ENCODE data around the gene GDPD5.
"Not testable (repeated sequence)": the region's sequence is repeated elsewhere in the genome, so short reads cannot be mapped to it uniquely, and the experiment has no call there.

Gene GDPD5

GRCh38 chr11:75422248-75423231 lies 103.2 kb downstream of the GDPD5 start:
- Histone ChIP-seq H3K36me3 (ENCODE audit: control insufficient read depth in 2 of 2, insufficient read depth in 2 of 2, low read length in 2 of 2) (peaks cover 9% of the 10 kb centered on the region in 2 donors), H3K4me1 (ENCODE audit: control insufficient read depth, insufficient read depth, low read length) (peaks cover 6% of the 10 kb centered on the region), H3K9me3 (ENCODE audit: control insufficient read depth in 2 of 2, low read length in 2 of 2) (no peaks in the 10 kb centered on the region), H3K27ac (ENCODE audit: low read length) (no peak overlapping the region), H3K27me3 (ENCODE audit: control insufficient read depth in 1 of 2, insufficient read depth in 2 of 2, low read length in 2 of 2) (no peaks in the 10 kb centered on the region), H3K4me3 (ENCODE audit: low read length in 2 of 2) (no peak overlapping the region), H3K9ac (ENCODE audit: low read length in 2 of 2) (no peak overlapping the region)

DNA sequence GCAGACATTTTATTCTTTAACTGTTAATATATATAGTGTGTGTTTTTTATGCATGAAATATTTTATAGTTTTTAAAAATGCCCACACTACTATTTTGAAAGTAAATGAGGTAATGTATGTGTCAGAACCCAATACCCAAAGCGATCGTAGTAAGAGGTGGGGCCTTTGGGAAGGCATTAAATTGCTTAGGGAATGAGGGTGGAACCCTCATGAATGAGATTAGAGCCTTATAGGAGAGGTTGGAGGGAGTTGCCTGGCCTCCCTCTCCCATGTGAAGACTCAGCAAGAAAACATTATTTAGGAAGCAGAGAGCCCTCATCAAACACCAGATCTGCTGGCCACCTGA lies 103.9 kb downstream of the GDPD5 start:
- Histone ChIP-seq H3K27me3 (ENCODE audit: control insufficient read depth in 1 of 2, insufficient read depth in 2 of 2, low read length in 2 of 2) (no peaks in the 10 kb centered on the region), H3K4me3 (ENCODE audit: low read length in 2 of 2) (no peak overlapping the region), H3K4me1 (ENCODE audit: control insufficient read depth, insufficient read depth, low read length) (peaks cover 7% of the 10 kb centered on the region), H3K36me3 (ENCODE audit: control insufficient read depth in 2 of 2, insufficient read depth in 2 of 2, low read length in 2 of 2) (peaks cover 9 to 11% of the 10 kb centered on the region in 2 donors), H3K9me3 (ENCODE audit: control insufficient read depth in 2 of 2, low read length in 2 of 2) (no peaks in the 10 kb centered on the region), H3K27ac (ENCODE audit: low read length) (no peak overlapping the region), H3K9ac (ENCODE audit: low read length in 2 of 2) (no peak overlapping the region)

DNA sequence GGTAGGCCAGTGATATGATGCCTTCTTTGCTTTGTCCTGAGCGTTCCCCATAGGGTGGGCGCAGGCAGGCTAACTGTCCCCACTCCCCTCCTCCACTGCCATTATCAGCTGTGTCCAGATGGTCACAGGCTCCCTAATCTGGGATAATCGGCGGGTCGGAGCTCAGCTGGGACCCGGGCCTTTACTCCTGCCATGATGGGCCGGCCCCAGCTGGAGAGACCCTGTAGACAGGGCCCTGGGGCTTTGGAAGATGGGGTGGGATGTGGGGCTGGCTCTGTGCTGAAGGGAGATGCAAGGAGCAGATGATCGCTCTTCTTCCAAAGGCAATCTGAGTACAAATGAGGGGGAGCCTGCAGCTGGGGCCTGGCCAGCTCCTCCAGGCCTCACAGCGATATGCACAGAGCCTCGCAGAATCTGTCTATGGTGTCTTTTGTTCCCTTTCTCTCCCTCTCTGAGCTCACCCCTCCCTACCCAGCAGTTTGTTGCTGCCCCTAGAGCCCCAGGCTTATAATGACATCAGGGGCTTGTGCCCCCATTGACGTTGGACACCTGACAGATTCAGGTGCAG lies 104.6 kb downstream of the GDPD5 start:
- Histone ChIP-seq H3K9me3 (ENCODE audit: control insufficient read depth in 2 of 2, low read length in 2 of 2) (no peaks in the 10 kb centered on the region), H3K9ac (ENCODE audit: low read length in 2 of 2) (no peak overlapping the region), H3K27me3 (ENCODE audit: control insufficient read depth in 1 of 2, insufficient read depth in 2 of 2, low read length in 2 of 2) (no peaks in the 10 kb centered on the region), H3K4me3 (ENCODE audit: low read length in 2 of 2) (no peak overlapping the region), H3K4me1 (ENCODE audit: control insufficient read depth, insufficient read depth, low read length) (peaks cover 7% of the 10 kb centered on the region), H3K36me3 (ENCODE audit: control insufficient read depth in 2 of 2, insufficient read depth in 2 of 2, low read length in 2 of 2) (peaks cover 9 to 11% of the 10 kb centered on the region in 2 donors), H3K27ac (ENCODE audit: low read length) (no peak overlapping the region)

DNA sequence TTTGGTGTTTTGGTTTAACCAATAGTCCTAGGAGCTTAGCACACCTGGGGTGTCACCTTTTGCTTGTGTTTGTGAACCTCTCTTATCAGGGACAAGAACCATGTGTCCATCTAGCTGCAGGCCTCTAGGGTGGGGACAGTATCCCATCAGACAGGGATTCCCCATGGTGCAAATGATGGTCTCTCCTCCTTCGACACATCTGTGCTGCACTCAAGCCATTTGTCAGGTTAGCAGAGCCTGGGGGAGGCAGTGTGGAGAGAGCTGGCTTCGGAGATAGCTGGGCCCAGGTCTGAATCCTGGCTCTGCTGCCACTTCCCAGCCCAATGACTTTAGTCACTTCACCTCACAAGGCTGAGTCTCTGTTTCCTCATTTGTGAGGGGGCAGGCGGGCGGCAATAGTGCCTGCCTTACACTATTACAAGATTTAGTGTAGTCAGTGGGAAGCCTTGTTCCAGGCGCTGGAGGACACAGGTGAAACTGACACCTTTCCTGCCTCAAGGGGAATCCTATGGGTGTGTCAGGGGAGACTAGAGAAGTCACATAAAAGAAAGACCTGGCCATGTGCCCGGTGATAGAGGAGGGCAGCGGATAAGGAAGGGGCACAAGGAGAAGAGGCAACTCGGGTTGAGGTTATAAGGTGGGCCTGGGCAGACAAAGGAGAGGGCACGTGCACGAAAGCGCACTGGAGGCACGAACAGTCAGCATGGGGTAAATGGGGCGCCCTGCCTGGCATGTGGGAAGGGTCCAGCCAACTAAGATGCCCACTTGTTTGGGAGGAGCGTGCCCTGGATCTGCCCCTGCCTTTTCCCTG lies 105.3 kb downstream of the GDPD5 start:
- Histone ChIP-seq H3K9me3 (ENCODE audit: control insufficient read depth in 2 of 2, low read length in 2 of 2) (no peaks in the 10 kb centered on the region), H3K36me3 (ENCODE audit: control insufficient read depth in 2 of 2, insufficient read depth in 2 of 2, low read length in 2 of 2) (peaks cover 9 to 11% of the 10 kb centered on the region in 2 donors), H3K4me3 (ENCODE audit: low read length in 2 of 2) (no peak overlapping the region), H3K27me3 (ENCODE audit: control insufficient read depth in 1 of 2, insufficient read depth in 2 of 2, low read length in 2 of 2) (no peaks in the 10 kb centered on the region), H3K9ac (ENCODE audit: low read length in 2 of 2) (no peak overlapping the region), H3K27ac (ENCODE audit: low read length) (no peak overlapping the region), H3K4me1 (ENCODE audit: control insufficient read depth, insufficient read depth, low read length) (peaks cover 7% of the 10 kb centered on the region)

GRCh38 chr11:75413864-75414263 lies 111.9 kb downstream of the GDPD5 start:
- Histone ChIP-seq H3K36me3 (ENCODE audit: control insufficient read depth in 2 of 2, insufficient read depth in 2 of 2, low read length in 2 of 2) (peaks cover 22 to 24% of the 10 kb centered on the region in 2 donors), H3K27me3 (ENCODE audit: control insufficient read depth in 1 of 2, insufficient read depth in 2 of 2, low read length in 2 of 2) (no peaks in the 10 kb centered on the region), H3K27ac (ENCODE audit: low read length) (no peak overlapping the region)

DNA sequence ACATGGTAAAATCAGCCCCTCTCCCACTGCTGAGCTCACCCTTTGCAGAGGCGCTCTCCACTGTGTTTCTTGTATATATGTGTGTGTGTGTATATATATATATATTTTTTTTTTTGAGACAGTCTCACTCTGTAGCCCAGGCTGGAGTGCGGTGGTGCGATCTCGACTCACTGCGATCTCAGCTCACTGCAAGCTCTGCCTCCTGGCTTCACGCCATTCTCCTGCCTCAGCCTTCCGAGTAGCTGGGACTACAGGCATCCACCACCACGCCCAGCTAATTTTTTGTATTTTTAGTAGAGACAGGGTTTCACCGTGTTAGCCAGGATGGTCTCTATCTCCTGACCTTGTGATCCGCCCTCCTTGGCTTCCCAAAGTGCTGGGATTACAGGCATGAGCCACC lies 112.6 kb downstream of the GDPD5 start:
- not testable (repeated sequence) for H3K9me3 ChIP-seq (ENCODE audit: control insufficient read depth in 2 of 2, low read length in 2 of 2); H3K9ac ChIP-seq (ENCODE audit: low read length in 2 of 2); H3K27ac ChIP-seq (ENCODE audit: low read length); H3K4me3 ChIP-seq (ENCODE audit: low read length in 2 of 2); H3K4me1 ChIP-seq (ENCODE audit: control insufficient read depth, insufficient read depth, low read length); H3K27me3 ChIP-seq (ENCODE audit: control insufficient read depth in 1 of 2, insufficient read depth in 2 of 2, low read length in 2 of 2)
- H3K36me3 ChIP-seq (ENCODE audit: control insufficient read depth in 2 of 2, insufficient read depth in 2 of 2, low read length in 2 of 2), result peaks cover 22 to 24% of the 10 kb centered on the region in 2 donors

More at GRCh38 chr11:75413864-75414263, 111.9 kb downstream of the GDPD5 start:
- Histone ChIP-seq H3K4me1 (ENCODE audit: control insufficient read depth, insufficient read depth, low read length) (peaks cover 7% of the 10 kb centered on the region), H3K9me3 (ENCODE audit: control insufficient read depth in 2 of 2, low read length in 2 of 2) (no peaks in the 10 kb centered on the region), H3K4me3 (ENCODE audit: low read length in 2 of 2) (no peak overlapping the region), H3K9ac (ENCODE audit: low read length in 2 of 2) (no peak overlapping the region)

DNA sequence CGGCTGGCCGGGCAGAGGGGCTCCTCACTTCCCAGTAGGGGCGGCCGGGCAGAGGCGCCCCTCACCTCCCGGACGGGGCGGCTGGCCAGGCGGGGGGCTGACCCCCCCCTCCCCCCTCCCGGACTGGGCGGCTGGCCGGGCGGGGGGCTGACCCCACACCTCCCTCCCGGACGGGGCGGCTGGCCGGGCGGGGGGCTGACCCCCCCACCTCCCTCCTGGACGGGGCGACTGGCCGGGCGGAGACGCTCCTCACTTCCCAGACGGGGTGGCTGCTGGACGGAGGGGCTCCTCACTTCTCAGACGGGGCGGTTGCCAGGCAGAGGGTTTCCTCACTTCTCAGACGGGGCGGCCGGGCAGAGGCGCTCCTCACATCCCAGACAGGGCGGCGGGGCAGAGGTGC lies 115.8 kb downstream of the GDPD5 start:
- not testable (repeated sequence) for H3K4me1 ChIP-seq (ENCODE audit: control insufficient read depth, insufficient read depth, low read length); H3K27ac ChIP-seq (ENCODE audit: low read length); H3K9ac ChIP-seq (ENCODE audit: low read length in 2 of 2); H3K9me3 ChIP-seq (ENCODE audit: control insufficient read depth in 2 of 2, low read length in 2 of 2); H3K4me3 ChIP-seq (ENCODE audit: low read length in 2 of 2); H3K27me3 ChIP-seq (ENCODE audit: control insufficient read depth in 1 of 2, insufficient read depth in 2 of 2, low read length in 2 of 2)
- peaks cover 28 to 34% of the 10 kb centered on the region in 2 donors for H3K36me3 ChIP-seq (ENCODE audit: control insufficient read depth in 2 of 2, insufficient read depth in 2 of 2, low read length in 2 of 2)

DNA sequence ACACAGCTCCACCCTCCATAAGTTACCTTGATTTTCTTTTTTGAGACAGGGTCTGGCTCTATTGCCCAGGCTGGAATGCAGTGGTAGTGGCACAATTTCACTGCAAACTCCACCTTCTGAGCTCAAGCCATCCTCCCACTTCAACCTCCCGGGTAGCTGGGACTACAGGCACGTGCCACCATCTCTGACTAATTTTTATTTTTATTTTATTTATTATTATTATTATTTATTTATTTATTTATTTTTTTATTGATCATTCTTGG lies 116.9 kb downstream of the GDPD5 start:
- Histone ChIP-seq H3K9ac (ENCODE audit: low read length in 2 of 2) (no peak overlapping the region), H3K4me3 (ENCODE audit: low read length in 2 of 2) (no peak overlapping the region), H3K9me3 (ENCODE audit: control insufficient read depth in 2 of 2, low read length in 2 of 2) (no peaks in the 10 kb centered on the region), H3K27me3 (ENCODE audit: control insufficient read depth in 1 of 2, insufficient read depth in 2 of 2, low read length in 2 of 2) (no peaks in the 10 kb centered on the region), H3K4me1 (ENCODE audit: control insufficient read depth, insufficient read depth, low read length) (no peaks in the 10 kb centered on the region), H3K27ac (ENCODE audit: low read length) (no peak overlapping the region), H3K36me3 (ENCODE audit: control insufficient read depth in 2 of 2, insufficient read depth in 2 of 2, low read length in 2 of 2) (peaks cover 36 to 40% of the 10 kb centered on the region in 2 donors)

- H3K27ac ChIP-seq (ENCODE audit: low read length), result no peak overlapping the region
- peaks cover 3% of the 10 kb centered on the region for H3K4me1 ChIP-seq (ENCODE audit: control insufficient read depth, insufficient read depth, low read length)
- no peak overlapping the region for H3K9ac ChIP-seq (ENCODE audit: low read length in 2 of 2)
- H3K36me3 ChIP-seq (ENCODE audit: control insufficient read depth in 2 of 2, insufficient read depth in 2 of 2, low read length in 2 of 2), result peaks cover 43 to 49% of the 10 kb centered on the region in 2 donors
- no peaks in the 10 kb centered on the region for H3K27me3 ChIP-seq (ENCODE audit: control insufficient read depth in 1 of 2, insufficient read depth in 2 of 2, low read length in 2 of 2)
- no peaks in the 10 kb centered on the region for H3K9me3 ChIP-seq (ENCODE audit: control insufficient read depth in 2 of 2, low read length in 2 of 2)
- H3K4me3 ChIP-seq (ENCODE audit: low read length in 2 of 2), result no peak overlapping the region
Measured at GRCh38 chr11:75406338-75406777, 119.4 kb downstream of the GDPD5 start.

GRCh38 chr11:75403983-75404658 lies 121.6 kb downstream of the GDPD5 start:
- Histone ChIP-seq H3K4me3 (ENCODE audit: low read length in 2 of 2) (no peak overlapping the region), H3K4me1 (ENCODE audit: control insufficient read depth, insufficient read depth, low read length) (peaks cover 9% of the 10 kb centered on the region), H3K36me3 (ENCODE audit: control insufficient read depth in 2 of 2, insufficient read depth in 2 of 2, low read length in 2 of 2) (peaks cover 43 to 49% of the 10 kb centered on the region in 2 donors), H3K27me3 (ENCODE audit: control insufficient read depth in 1 of 2, insufficient read depth in 2 of 2, low read length in 2 of 2) (no peaks in the 10 kb centered on the region), H3K9ac (ENCODE audit: low read length in 2 of 2) (no peak overlapping the region), H3K27ac (ENCODE audit: low read length) (no peak overlapping the region), H3K9me3 (ENCODE audit: control insufficient read depth in 2 of 2, low read length in 2 of 2) (no peaks in the 10 kb centered on the region)

Data from stomach smooth muscle (tissue), 2 donors.